ENCODE results near the gene RNF224.
A peak's percentile ranks its signal among the peaks of the same experiment; 100 is the strongest.
"Not testable (repeated sequence)": the region's sequence is repeated elsewhere in the genome, so short reads cannot be mapped to it uniquely, and the experiment has no call there.

The RNF224 gene

DNA sequence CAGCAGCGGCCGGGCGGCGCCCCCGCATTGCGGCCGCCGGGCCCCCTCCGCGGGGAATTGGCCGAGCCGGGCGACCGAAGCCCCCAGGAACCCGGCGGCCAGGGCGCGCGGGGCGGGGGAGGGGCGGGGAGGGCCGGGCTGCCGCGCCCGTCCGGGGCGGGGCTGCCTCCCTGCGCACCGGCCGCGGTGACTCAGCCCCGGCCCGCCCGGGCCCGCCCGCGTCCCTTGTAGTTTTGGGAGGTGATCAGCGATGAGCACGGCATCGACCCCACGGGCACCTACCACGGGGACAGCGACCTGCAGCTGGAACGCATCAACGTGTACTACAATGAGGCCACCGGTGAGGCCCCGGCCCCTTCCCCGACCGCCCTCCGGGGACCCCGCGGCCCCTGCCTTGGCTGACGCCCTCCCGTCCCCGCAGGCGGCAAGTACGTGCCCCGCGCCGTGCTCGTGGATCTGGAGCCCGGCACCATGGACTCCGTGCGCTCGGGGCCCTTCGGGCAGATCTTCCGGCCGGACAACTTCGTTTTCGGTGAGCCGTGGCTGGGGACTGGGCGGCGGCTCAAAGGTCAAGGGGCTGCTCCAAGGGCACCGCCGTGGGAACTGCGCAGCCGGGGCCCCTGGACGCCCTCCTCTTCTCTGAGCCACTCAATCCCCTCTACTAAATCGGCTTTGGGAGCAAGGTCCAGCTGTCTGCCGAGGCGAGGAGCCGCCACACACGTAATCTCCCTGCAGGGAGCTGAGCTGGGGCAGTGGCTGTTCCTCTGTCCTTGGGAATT lies 14.4 kb downstream of the RNF224 start:
- DNase-seq: peak; percentile 69

GRCh38 chr9:137242269-137243203 lies 15.2 kb downstream of the RNF224 start:
- no peak for DNase-seq

DNA sequence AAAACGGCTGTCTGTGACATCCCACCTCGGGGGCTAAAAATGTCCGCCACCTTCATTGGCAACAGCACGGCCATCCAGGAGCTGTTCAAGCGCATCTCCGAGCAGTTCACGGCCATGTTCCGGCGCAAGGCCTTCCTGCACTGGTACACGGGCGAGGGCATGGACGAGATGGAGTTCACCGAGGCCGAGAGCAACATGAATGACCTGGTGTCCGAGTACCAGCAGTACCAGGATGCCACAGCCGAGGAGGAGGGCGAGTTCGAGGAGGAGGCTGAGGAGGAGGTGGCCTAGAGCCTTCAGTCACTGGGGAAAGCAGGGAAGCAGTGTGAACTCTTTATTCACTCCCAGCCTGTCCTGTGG lies 15.9 kb downstream of the RNF224 start:
- not testable (repeated sequence) for DNase-seq

DNA sequence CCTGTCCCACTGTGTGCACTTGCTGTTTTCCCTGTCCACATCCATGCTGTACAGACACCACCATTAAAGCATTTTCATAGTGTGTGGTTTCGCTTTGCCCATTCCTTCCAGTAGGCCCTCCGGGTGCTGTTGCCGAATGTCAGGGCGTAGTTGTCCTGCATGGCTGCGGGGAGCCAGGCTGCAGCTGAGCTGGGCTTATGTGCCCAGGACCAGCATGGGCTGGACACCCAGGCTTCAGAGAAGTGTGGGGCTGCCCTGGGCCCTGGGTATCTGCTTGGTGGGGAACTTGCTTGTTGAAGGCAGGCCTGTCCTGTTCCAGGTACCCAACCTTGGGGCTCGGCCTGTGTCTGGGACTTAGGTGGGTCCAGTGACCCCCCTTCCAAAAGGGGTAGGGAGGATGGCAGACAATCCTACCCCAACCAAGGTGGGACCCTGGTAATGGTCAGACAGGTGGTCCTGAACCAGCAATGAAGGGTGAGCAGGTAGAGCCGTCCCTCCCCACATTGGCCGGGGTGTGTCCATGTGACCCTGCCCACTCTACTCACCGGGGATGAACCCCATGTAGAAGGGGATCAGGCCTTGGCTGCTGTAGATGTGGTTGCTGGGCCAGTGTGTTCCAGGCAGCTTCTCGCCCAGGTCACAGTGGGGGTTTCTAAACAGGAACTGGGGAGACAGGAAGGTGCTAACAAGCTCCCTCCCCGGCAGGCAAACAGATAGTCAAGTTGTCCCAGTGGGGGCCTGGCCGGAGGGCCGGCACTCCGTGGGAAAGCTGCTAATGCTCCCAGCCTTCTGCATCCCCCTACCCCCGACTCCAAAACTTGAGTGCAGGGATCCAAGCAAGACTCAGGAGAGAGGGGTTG lies 16.6 kb downstream of the RNF224 start:
- DNase-seq: peak; percentile 44

- no peak for DNase-seq
Measured at GRCh38 chr9:137244486-137245449, 17.5 kb downstream of the RNF224 start.

GRCh38 chr9:137245450-137246421 lies 18.4 kb downstream of the RNF224 start:
- DNase-seq: no peak

DNA sequence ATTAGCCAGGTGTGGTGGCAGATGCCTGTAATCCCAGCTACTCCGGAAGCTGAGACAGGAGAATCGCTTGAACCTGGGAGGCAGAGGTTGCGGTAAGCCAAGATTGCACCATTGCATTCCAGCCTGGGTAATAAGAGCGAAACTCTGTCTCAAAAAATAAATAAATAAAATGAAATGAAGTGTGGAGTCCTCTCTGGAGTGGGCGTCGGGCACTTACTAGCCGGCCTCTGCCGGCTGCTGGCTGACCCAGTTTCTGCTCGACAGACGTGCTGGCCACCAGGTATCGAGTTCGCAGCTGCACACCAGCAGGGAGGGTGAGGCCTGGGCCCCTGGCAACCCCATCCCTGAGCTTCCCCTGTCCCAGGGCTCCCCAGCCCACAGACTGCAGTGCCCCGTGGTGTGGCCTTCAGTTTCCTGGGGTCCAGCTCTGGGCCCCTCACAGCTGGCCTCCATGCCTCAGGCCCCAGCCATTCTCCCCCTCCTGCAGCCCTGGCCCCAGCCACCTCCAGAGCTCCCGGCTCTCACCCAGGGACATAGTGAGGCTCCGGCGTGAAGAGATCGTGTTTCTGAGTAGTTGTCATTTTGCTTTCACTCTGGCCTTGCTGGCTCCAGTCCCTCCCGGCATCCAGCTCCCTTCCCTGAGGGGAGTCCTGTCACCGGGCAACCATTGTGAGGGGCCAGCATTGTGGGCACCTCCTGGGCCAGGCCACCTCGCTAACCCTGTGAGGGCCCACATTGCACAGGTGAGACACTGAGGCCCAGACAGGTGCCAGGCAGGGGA lies 20.0 kb downstream of the RNF224 start:
- DNase-seq: no peak

DNA sequence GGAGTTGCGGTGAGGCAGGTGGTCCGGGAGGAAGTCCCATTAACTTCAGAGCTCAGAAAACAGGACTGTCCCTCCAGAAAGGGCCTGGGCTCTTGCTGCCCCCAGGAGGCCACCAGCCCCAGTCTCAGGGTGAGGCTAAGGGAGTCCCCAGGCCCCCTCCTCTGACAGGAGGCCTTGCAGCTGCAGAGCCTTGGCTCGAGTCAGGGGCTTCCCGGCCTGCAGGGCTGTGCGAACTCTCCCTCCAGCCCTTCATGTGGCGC lies 20.5 kb downstream of the RNF224 start:
- DNase-seq: no peak

- no peak for DNase-seq
Measured at GRCh38 chr9:137250329-137251193, 23.3 kb downstream of the RNF224 start.

DNA sequence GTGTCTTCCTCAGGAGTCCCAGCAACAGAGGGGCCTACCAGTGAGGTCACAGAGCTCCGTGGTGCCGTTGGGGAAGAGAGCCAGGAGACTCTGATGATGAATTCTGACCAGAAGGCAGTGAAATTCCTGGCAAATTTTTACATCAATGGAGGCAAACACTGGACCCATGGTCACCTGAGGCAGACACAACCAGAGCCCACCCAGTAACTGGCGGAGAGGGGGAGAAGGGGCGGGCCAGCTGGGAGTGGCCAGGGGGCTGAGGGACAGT lies 23.8 kb downstream of the RNF224 start, which contains the start of gene STPG3:
STPG3 (plus strand) TSS at position 93 of the 268 bp plus-strand sequence; CDS start at position 94, 1 bp downstream.
- DNase-seq: no peak

GRCh38 chr9:137251490-137252268 lies 24.4 kb downstream of the RNF224 start:
- no peak for DNase-seq

DNA sequence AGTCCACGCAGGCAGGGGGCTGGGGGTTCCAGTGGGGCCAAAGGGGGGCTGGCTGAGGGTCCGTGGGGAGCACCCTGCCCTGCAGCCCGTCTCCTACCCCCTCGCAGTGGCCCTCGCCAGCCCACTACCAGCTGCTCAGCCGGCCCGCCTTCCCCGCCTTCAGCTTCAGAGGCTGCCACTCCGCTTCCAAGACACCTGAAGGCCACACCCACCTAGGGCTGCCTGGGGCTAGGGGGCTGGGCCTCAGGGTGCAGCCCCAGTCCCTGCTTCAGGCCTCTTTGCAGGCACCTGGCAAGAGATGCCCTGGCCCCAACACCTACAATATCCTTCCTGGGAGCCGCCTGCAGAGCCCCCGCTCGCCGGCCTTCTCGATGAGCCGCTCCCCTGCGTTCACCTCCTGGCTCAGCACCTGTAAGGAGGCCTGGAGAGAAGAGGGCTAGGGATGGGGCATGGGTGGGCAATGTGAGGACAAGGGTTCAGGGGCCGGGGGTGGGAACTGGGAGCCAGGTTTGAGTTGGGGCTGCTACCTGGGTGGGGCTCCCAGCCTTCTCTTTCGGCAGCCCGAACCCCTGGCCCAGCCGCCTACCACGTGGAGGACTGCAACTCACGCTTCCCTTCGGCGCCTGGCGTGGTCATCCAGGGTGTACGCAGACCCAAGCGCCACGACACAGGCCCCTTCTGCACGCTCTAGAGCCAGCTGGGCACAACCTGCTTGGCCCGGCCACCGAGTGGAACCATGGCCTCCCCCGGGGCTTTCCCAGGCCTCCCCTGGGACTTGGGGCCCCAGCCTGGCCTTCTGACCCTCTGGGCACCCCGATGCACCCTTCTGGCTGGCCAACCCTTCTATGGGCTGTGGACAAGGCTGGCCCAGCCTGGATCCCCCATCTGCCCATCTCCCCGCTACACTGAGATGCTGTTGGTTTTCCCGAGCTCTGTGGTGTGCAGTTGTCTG lies 25.5 kb downstream of the RNF224 start:
- no peak for DNase-seq

GRCh38 chr9:137253717-137254623 lies 26.7 kb downstream of the RNF224 start:
- no peak for DNase-seq

- DNase-seq: peak; percentile 97
Measured at GRCh38 chr9:137254624-137255447, 27.5 kb downstream of the RNF224 start, which contains the start of gene NELFB. TSS of gene NELFB (plus strand) at chr9:137255327.
